DMS153 (cell line): ENCODE measurements around the gene PNMA8A.

Source experiments
- DNase-seq: peaks from one replicate; lab custom pipeline; 2025; lab: John Stamatoyannopoulos, UW

Gene PNMA8A

DNA sequence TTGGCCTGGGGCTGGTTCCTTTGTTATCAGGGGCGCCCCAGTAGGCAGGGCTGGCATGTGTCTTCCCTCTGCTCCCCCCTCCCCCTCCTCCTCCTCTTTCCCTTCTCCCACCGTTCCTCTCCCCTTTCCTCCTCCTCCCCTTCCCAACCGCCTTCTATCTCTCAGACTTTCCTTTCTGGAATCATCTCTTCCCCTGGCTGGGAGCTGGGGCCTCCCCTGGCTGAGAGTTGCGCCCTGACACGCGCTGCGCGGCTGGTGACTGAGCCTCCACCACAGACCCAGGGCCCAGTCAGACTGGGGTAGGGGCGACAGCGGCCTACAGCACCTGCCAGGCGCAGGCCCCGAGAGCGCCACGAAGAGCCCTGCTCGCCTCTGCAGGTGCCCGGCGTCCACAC is 21.5 kb upstream of the PNMA8A start:
- DNase-seq = no peak

- no peak for DNase-seq
These were observed 20.8 kb upstream of the PNMA8A start for GRCh38 chr19:46491975-46492682.

- DNase-seq = no peak
These were observed 19.4 kb upstream of the PNMA8A start for GRCh38 chr19:46490774-46491173.

GRCh38 chr19:46489445-46490272 is 18.3 kb upstream of the PNMA8A start:
- DNase-seq = no peak

- no peak for DNase-seq
These were observed 17.2 kb upstream of the PNMA8A start for GRCh38 chr19:46488551-46488950.

DNA sequence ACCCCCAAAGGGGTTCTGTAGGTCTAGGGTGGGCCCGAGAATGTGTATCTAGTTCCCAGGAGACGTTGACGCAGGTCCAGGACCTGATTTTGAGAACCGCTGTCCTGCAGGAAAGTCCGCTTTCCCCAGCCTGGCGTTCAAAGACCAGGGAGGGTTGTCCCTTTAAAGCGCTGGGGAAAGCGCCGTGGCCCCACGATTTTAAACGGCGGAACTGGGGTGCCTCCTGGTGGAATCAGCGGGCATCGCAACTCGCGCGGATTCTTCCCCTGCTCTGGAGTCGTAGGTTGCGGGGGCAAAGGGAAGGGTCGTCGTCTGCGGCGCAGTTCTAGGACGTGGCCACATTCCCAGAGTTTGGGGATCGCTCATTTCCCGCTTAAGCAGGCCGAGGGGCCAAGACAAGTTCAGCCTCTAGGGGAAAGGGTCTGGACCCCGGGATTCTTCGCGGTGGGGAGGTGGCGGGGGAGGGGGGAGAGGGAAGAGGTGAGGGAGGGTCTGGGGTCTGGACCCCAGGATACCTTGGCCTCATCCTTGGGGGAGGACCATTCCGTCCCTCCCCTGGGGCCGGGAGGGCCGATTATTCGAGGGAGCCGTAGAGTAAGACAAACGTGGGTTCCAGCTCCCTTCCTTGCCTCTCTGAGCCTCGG is 16.6 kb upstream of the PNMA8A start:
- peak; percentile 31 for DNase-seq

GRCh38 chr19:46487178-46487801 is 15.9 kb upstream of the PNMA8A start:
- DNase-seq = no peak

- DNase-seq = no peak
These were observed 15.0 kb upstream of the PNMA8A start for GRCh38 chr19:46486358-46486757.

DNA sequence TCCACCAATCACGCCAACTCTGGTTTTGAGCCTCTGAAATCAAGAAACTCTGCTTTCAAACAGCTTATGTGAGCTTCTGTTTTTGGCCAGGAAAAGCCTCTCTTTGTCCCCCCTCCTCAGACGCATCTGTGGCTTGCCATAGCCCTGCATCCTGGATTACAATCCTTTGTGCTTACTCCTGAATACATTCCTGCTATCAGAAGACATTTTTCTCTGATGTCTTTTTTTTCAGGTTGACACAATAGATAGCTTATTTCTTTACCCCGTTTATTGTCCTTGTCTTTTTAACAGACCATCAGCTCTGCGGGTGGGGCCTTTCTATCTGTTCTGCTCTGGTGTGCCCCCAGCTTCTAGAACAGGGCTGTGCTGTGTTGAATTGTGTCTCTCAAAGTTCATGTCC is 13.3 kb upstream of the PNMA8A start:
- no peak for DNase-seq

DNA sequence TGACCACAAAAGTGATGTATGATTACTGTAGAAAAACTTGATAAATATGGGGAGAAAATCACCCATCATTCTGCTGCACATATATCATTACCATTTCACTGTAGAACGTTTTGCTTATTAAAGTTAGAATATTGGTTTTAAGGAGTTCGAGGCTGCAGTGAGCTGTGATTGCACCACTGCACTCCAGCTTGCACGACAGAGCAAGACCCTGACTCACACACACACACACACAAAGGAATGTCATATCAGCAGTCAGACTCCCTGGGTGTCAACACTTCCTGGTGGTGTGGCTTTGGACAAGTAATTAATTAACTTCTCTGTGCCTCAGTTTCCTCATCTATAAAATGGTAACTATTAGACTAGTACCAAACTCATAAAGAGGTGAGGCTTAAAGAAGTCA is 11.3 kb upstream of the PNMA8A start:
- no peak for DNase-seq

DNA sequence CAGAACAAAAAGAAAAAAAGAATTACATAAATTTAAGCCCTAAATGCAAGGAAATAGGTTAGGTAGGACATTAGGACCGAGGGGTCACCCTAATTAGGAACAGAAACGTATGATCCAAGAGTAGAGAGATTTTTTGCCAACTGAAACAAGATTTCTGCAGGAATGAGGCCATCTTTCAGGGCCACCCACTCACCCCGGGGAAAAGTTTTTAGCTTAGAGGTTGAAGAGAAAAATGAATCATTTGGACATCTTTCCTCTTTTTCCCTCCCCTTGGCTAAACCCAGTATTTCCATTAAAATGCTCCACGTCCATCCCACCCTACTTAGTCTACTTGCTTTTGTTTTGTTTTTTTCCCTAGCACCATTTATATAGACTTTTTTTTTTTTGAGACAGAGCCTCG is 10.6 kb upstream of the PNMA8A start:
- DNase-seq = no peak

DNA sequence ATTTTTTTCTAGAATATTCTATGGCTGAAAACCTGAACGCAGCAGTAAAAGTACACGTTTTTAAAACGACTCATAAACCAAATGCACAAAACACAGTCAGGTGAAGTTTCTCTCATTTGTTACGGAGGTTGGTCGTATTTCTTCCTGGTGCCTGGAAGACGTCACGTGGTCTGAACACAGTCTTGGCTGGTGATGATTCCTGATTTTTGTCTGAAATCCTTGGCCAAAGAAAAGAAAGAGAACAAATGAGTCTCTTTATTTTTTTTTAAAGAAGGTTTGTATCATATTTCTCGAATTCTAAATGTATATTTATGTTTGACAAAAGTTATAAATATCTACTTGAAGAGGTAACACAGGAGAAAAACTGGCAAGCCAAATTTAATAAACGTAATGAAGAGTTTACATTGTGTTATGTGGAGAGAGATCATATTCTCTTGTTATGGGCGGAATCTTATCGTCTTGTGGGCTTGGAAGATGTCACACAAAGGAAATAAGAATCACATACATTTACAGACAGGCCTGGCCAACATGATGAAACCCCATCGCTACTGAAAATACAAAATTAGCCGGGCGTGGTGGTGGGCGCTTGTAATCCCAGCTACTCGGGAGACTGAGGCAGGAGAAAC is 10.0 kb upstream of the PNMA8A start:
- DNase-seq = no peak

DNA sequence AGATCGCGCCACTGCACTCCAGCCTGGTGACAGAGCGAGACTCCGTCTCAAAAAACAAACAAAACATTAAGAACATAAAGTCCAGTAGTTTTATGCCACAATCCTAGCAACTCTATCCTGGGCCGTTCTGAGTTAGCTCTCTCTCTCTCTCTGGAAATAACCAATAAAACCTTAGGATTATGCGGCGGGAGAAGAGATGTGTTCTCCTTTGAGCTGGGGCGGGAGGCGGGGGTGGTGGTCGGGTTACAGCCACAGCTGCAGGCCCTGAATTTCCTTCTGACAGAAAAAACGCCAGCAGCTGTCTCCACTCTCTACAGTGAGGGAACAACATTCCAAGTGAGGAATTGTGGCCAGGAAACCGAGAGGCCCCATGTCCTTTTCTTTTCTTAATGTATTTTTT is 9.1 kb upstream of the PNMA8A start:
- no peak for DNase-seq

- DNase-seq = peak; percentile 18
These were observed 7.1 kb upstream of the PNMA8A start for GRCh38 chr19:46478356-46478986.

DNA sequence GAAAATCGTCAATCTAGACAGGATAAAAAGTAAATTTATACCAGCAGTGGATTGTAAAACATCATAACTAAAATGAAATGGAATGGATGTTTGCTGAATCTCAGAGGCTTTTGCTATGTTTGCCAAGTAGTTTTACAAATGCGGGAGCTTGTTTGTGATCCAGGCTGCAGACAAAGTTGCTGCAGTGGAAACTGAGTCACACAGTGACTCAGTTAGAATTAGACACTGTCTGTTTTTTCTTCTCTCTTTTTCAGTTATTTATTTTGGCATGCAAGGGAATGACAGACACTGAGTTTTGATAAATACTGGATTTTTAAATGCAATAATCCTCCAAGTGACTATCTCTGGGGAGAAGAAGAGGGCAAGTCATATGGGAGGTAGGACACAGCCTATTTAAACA is 4.6 kb upstream of the PNMA8A start:
- DNase-seq = no peak

- DNase-seq = no peak
These were observed 2.8 kb upstream of the PNMA8A start for GRCh38 chr19:46474211-46474610.

DNA sequence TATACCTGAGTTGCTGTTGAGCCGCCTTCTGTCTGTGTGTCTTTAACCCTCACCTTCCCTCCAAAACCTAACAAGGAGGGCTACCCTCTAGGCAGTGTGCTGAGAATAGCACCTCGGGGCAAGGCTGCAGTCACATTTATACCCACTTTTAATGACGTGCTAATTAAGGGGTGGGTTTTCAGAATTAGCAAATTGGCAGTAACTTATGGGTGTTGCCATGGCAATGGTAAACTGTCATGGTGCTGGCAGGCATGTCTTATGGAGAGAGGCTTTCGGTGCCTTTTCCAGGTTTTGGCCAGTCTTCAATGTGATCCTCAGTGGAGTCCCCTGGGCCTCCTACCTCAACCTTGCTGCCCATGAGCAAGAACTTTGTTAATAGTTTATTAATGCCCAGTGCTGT is 1.2 kb upstream of the PNMA8A start:
- DNase-seq = no peak

DNA sequence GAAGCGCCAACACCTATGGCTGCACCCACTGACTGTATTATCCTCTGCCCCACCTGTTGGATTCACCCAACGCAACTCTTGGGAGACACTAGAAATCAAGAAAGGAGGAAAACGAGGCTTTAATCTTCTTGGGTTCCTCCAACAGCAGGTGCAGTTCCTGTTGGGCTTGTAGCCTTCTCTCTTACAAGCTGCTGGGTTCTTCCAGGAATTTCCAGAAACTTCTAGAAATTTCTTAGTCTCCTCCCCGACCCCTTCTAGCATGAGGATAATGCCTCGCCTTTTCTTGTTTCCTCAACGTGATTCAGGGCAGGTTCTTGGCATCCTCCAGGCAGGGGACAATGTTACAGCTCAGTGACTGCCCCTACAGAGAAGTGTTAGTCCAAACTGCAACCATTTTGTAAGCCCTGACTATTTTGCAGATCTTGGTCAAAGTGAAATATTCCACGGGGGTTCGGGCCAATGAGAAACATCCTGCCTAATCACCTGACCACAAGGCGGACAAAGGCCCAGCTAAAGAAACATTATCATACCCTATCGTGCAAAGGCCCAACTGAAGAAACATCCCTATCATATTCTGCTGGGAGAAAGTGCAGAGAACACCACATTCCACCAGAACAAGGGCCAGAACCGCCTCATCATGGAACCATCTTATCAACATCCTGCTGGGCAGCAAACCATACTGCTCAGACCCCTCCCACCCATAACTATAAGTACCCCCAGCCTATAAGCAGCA is 614 bp upstream of the PNMA8A start:
- DNase-seq = peak; percentile 7

- no peak for DNase-seq
These were observed 987 bp downstream of the PNMA8A start for GRCh38 chr19:46470376-46470775.

DNA sequence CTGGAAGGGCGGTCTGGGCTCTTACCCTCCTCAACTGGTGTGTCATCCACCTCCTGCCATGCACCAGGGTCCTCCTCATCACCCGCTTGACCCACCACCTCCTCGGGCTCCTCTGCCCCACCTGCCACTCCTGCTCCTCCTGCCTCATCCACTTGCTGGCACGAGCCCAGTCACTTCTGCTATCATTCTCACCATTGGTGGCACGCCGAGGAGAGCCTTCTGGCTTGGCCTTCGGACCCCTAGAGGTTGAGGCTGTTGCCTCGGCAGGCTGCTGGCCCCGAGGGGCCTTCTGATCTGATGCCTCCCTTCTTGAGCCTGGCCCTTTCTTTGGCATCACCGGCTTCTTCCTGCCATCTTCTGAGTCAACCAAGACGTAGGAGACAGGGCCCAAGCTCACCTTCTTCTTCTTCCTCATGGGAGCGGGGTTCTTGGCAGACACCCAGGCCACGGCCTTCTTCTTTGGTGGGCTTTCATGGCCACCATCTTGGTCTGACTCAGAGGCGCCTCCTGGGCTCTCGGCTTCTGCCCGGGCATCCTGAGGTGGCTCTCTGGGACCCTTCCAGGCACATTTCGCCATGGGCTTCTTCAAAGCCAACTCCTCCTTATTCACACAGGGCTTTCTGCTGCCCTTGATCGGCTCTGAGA is 1.7 kb downstream of the PNMA8A start:
- DNase-seq = no peak
